Loucy (cell line): ENCODE results near the gene DLL4.

Experiments used
- H2AFZ ChIP-seq: fragments of 200-600 bp; sonication (generic); 2 replicates; pipeline ENCODE4 v1.6.0; 2016; ENCODE audit warnings: antibody characterized with exemption, mild to moderate bottlenecking, low read length, moderate library complexity
- H3F3A ChIP-seq: fragments of 200-600 bp; 2 replicates; pipeline ENCODE4 v1.6.0; 2016; ENCODE audit warnings: antibody characterized with exemption, low read depth, mild to moderate bottlenecking
- H3K27me3 ChIP-seq: fragments of 200-600 bp; sonication (generic); 2 replicates; pipeline ENCODE4 v1.6.1; 2014; ENCODE audit warnings: low read length, mild to moderate bottlenecking; ENCODE audit not compliant: insufficient read depth, poor library complexity, severe bottlenecking
- H3K36me3 ChIP-seq: fragments of 200-600 bp; sonication (generic); 2 replicates; pipeline ENCODE4 v1.6.1; 2016; ENCODE audit warnings: low read length; ENCODE audit not compliant: insufficient read depth
- H3K4me1 ChIP-seq: fragments of 200-600 bp; sonication (generic); 2 replicates; pipeline ENCODE4 v1.5.1; 2014; ENCODE audit warnings: low read length, mild to moderate bottlenecking; ENCODE audit not compliant: insufficient read depth, poor library complexity, severe bottlenecking
- H3K4me2 ChIP-seq: fragments of 200-600 bp; sonication (generic); 2 replicates; pipeline ENCODE4 v1.6.0; 2014; ENCODE audit warnings: antibody characterized with exemption, low read length, low read depth, mild to moderate bottlenecking; ENCODE audit not compliant: poor library complexity, severe bottlenecking
- H3K4me3 ChIP-seq: fragments of 200-600 bp; sonication (generic); 2 replicates; pipeline ENCODE4 v1.5.1; 2014; ENCODE audit warnings: low read length, mild to moderate bottlenecking, mixed read lengths; ENCODE audit not compliant: poor library complexity, severe bottlenecking
- H3K79me2 ChIP-seq: fragments of 200-600 bp; sonication (generic); 2 replicates; pipeline ENCODE4 v1.6.1; 2014; ENCODE audit warnings: low read length; ENCODE audit not compliant: insufficient read depth
- H3K9ac ChIP-seq: fragments of 200-600 bp; sonication (generic); 2 replicates; pipeline ENCODE4 v1.6.0; 2014; ENCODE audit warnings: mild to moderate bottlenecking, low read depth, low read length, moderate library complexity; ENCODE audit not compliant: poor library complexity, severe bottlenecking
- H3K9me2 ChIP-seq: fragments of 200-600 bp; sonication (generic); replicated peaks from 2 replicates; pipeline ENCODE4 v1.6.1; 2016; ENCODE audit warnings: low read depth, low read length, mixed read lengths
- H3K9me3 ChIP-seq: fragments of 200-600 bp; sonication (generic); 2 replicates; pipeline ENCODE4 v1.6.1; 2014; ENCODE audit warnings: mild to moderate bottlenecking, antibody characterized with exemption, low read length, low read depth; ENCODE audit not compliant: insufficient read depth
- H4K20me1 ChIP-seq: fragments of 200-600 bp; sonication (generic); 2 replicates; pipeline ENCODE4 v1.6.0; 2014; ENCODE audit warnings: antibody characterized with exemption, low read length, mild to moderate bottlenecking; ENCODE audit not compliant: insufficient read depth, poor library complexity, severe bottlenecking
- EZH2phosphoT487 ChIP-seq: fragments of 200-600 bp; IDR thresholded peaks from 2 replicates; pipeline ENCODE4 v1.6.1; 2018; ENCODE audit warnings: antibody characterized with exemption, mild to moderate bottlenecking, moderate library complexity, borderline replicate concordance
- TF ChIP-seq, protein P1 (sequence below): fragments of 200-600 bp; sonication (generic); conservative IDR thresholded peaks from 2 replicates; pipeline ENCODE4 v1.5.1; 2014; ENCODE audit warnings: mild to moderate bottlenecking, antibody characterized with exemption, low read length

DLL4 gene

GRCh38 chr15:40978141-40978540 lies 49.0 kb downstream of the DLL4 start:
- H3F3A ChIP-seq, result no peaks in the 10 kb centered on the region
- no peaks in the 10 kb centered on the region for H4K20me1 ChIP-seq
- no peaks in the 10 kb centered on the region for H3K27me3 ChIP-seq
- no peak overlapping the region for H3K4me3 ChIP-seq
- TF ChIP-seq, protein P1, sequence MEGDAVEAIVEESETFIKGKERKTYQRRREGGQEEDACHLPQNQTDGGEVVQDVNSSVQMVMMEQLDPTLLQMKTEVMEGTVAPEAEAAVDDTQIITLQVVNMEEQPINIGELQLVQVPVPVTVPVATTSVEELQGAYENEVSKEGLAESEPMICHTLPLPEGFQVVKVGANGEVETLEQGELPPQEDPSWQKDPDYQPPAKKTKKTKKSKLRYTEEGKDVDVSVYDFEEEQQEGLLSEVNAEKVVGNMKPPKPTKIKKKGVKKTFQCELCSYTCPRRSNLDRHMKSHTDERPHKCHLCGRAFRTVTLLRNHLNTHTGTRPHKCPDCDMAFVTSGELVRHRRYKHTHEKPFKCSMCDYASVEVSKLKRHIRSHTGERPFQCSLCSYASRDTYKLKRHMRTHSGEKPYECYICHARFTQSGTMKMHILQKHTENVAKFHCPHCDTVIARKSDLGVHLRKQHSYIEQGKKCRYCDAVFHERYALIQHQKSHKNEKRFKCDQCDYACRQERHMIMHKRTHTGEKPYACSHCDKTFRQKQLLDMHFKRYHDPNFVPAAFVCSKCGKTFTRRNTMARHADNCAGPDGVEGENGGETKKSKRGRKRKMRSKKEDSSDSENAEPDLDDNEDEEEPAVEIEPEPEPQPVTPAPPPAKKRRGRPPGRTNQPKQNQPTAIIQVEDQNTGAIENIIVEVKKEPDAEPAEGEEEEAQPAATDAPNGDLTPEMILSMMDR, result no peak
- TF ChIP-seq EZH2phosphoT487, result no peak
- H3K4me1 ChIP-seq, result no peaks in the 10 kb centered on the region
- H3K9me2 ChIP-seq, result no peaks in the 10 kb centered on the region
- H3K36me3 ChIP-seq, result peaks cover 68% of the 10 kb centered on the region
- H2AFZ ChIP-seq, result no peak overlapping the region
- H3K9ac ChIP-seq, result no peak overlapping the region
- no peaks in the 10 kb centered on the region for H3K9me3 ChIP-seq
- H3K4me2 ChIP-seq, result no peak overlapping the region
- H3K79me2 ChIP-seq, result no peaks in the 10 kb centered on the region

GRCh38 chr15:40978562-40978961 lies 49.4 kb downstream of the DLL4 start:
- Histone ChIP-seq H3K4me3 (no peak overlapping the region), H3K36me3 (peaks cover 72% of the 10 kb centered on the region), H3K4me2 (no peak overlapping the region), H3K79me2 (no peaks in the 10 kb centered on the region), H3F3A (no peaks in the 10 kb centered on the region), H3K4me1 (no peaks in the 10 kb centered on the region), H4K20me1 (no peaks in the 10 kb centered on the region), H3K9ac (no peak overlapping the region), H3K9me3 (no peaks in the 10 kb centered on the region), H2AFZ (no peak overlapping the region), H3K27me3 (no peaks in the 10 kb centered on the region), H3K9me2 (no peaks in the 10 kb centered on the region)
- TF ChIP-seq, protein P1, result no peak
- no peak for TF ChIP-seq EZH2phosphoT487

GRCh38 chr15:40981186-40981585 lies 52.0 kb downstream of the DLL4 start:
- Histone ChIP-seq H3K79me2 (no peaks in the 10 kb centered on the region), H3K9me3 (no peaks in the 10 kb centered on the region), H3K9me2 (no peaks in the 10 kb centered on the region), H3K36me3 (peaks cover 99% of the 10 kb centered on the region), H3F3A (no peaks in the 10 kb centered on the region), H3K4me1 (no peaks in the 10 kb centered on the region), H2AFZ (no peak overlapping the region), H3K9ac (no peak overlapping the region), H3K4me3 (no peak overlapping the region), H3K27me3 (no peaks in the 10 kb centered on the region), H4K20me1 (no peaks in the 10 kb centered on the region), H3K4me2 (no peak overlapping the region)
- TF ChIP-seq EZH2phosphoT487, result no peak
- TF ChIP-seq, protein P1, result no peak
